Measurements from ENCODE around the gene MC4R. TPM values are rescaled to one million over a fixed set of nuclear protein-coding genes. Genes with fewer than 3 reads are reported as not detected.

Gene MC4R
- polyA plus RNA-seq, 3 donors, result 0.13 to 0.24 (median 0.18) TPM

DNA sequence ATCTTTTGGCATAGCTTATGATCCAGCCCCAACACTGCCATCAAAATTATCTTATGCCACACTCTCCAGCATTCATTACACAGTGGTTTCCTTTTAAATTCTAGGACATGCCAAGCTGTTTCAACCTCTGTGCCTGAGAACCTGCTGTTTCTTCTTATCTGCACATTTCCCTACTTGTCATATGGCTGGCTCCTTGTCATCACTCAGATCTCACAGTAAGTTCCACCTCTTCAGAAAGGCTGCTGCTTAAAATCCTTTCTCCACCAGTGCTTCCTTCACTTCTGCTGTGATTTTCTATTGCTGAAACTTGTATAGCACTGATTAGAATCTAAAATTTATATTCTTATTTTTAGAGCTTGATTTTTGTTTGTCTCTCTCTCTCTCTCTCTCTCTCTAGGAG is 43.4 kb downstream of the MC4R start:
- DNase-seq (ENCODE audit: low read depth in 3 of 3, low spot score in 2 of 3), result no peak

- DNase-seq (ENCODE audit: low read depth in 3 of 3, low spot score in 2 of 3), result no peak
Observed at GRCh38 chr18:60327880-60328279, 44.7 kb downstream of the MC4R start.

DNA sequence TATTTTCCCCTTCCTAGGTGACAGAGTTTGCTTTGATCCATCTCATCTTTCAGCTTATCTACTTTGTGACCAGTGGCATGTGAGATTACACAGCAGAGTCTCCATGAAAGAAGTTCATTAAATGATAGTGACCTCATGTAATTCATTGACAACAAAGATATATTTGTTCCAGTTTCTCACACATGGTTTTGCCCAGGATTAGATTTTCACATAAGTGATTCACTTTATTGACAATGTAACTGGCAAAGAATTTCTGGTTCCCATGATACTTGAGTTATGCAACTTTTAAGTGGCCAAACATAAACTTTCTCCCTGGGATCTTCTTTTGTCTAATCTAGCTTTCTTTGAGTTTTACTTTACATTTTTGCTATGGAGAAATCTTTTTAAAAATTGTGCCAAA is 50.0 kb downstream of the MC4R start:
- DNase-seq (ENCODE audit: low read depth in 3 of 3, low spot score in 2 of 3), result no peak

Data from right renal cortex interstitium (tissue), 3 donors.